Stimulated activated naive CD4-positive, alpha-beta T cell treated with Interleukin-2 at 50 U/mL for 16 hours (primary cell): ENCODE data around the gene RXRA.

Experiments
- DNase-seq: peaks from one replicate; lab custom pipeline; 2025; lab: John Stamatoyannopoulos, UW

The RXRA gene

GRCh38 chr9:134419000-134419683 is 92.9 kb downstream of the RXRA start:
- DNase-seq: no peak

- no peak for DNase-seq
These were observed 93.4 kb downstream of the RXRA start for GRCh38 chr9:134419684-134420076.

- DNase-seq: no peak
These were observed 94.1 kb downstream of the RXRA start for GRCh38 chr9:134420281-134420845.

- DNase-seq: no peak
These were observed 94.7 kb downstream of the RXRA start for GRCh38 chr9:134420974-134421432.

- DNase-seq: no peak
These were observed 95.6 kb downstream of the RXRA start for GRCh38 chr9:134421888-134422287.

GRCh38 chr9:134422301-134423090 is 96.2 kb downstream of the RXRA start:
- DNase-seq: no peak

GRCh38 chr9:134423166-134423565 is 96.9 kb downstream of the RXRA start:
- DNase-seq: no peak

GRCh38 chr9:134423749-134424148 is 97.5 kb downstream of the RXRA start:
- no peak for DNase-seq

- no peak for DNase-seq
These were observed 98.6 kb downstream of the RXRA start for GRCh38 chr9:134424818-134425217.

GRCh38 chr9:134425401-134425800 is 99.1 kb downstream of the RXRA start:
- DNase-seq: no peak

- no peak for DNase-seq
These were observed 99.6 kb downstream of the RXRA start for GRCh38 chr9:134425812-134426211.

- DNase-seq: no peak
These were observed 100.2 kb downstream of the RXRA start for GRCh38 chr9:134426436-134426835.

- no peak for DNase-seq
These were observed 101.0 kb downstream of the RXRA start for GRCh38 chr9:134427153-134427782.

- DNase-seq: no peak
These were observed 102.3 kb downstream of the RXRA start for GRCh38 chr9:134428559-134428958.

GRCh38 chr9:134429007-134429406 is 102.8 kb downstream of the RXRA start:
- DNase-seq: no peak

- DNase-seq: no peak
These were observed 103.2 kb downstream of the RXRA start for GRCh38 chr9:134429481-134429880.

- DNase-seq: no peak
These were observed 104.8 kb downstream of the RXRA start for GRCh38 chr9:134431095-134431494.

- no peak for DNase-seq
These were observed 105.4 kb downstream of the RXRA start for GRCh38 chr9:134431626-134432025.

GRCh38 chr9:134432471-134432870 is 106.2 kb downstream of the RXRA start:
- no peak for DNase-seq

GRCh38 chr9:134433101-134433500 is 106.8 kb downstream of the RXRA start:
- DNase-seq: no peak

- DNase-seq: no peak
These were observed 107.9 kb downstream of the RXRA start for GRCh38 chr9:134433909-134434882.
